GM12873 (cell line): ENCODE data around the gene AEBP1.

Source experiments
- TF ChIP-seq, protein P1 (sequence below): IDR thresholded peaks from 2 replicates; pipeline ENCODE4 v1.5.1; 2012; ENCODE audit warnings: low read depth, mild to moderate bottlenecking, moderate library complexity, low read length, control low read depth; ENCODE audit not compliant: insufficient read depth; ENCODE audit errors: missing control alignments

Gene AEBP1

DNA sequence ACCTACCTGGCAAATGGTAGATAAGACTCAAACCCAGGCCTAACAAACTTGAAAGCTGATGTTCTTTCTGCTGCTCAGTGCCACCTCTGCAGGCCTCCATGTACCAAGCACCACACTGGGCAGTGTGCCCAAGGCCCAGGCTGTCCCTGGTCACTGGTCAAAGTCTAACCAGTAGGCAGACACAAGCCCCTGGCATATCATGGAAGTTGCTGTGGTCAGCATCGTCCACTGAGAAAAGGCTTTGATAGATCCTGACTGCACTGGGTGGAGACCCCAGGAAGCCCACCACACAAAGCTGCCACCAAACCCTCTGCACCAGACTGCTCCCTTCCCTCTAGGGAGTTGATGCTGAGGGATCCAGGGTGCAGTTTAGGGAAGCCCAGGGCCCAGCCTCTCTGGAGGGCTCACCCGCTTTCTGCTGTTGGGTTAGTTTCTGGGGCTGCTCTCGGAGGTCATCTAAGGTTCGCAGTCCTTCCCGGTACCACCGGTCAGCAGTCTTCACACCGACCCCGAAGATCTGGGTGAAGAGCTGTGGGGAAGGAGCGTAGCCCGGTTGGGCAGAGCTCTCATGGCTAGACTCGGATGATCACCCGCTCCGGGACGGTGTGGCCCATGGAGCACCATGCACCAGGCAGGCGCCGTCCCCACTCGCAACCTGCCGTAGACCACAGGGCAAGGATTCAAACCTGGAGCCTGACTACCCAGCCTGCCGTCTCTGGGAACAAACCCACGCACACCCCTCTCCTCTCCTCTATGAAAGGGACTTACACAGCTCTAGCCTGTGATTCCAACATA, 27.8 kb upstream of the AEBP1 start:
- TF ChIP-seq, protein P1, sequence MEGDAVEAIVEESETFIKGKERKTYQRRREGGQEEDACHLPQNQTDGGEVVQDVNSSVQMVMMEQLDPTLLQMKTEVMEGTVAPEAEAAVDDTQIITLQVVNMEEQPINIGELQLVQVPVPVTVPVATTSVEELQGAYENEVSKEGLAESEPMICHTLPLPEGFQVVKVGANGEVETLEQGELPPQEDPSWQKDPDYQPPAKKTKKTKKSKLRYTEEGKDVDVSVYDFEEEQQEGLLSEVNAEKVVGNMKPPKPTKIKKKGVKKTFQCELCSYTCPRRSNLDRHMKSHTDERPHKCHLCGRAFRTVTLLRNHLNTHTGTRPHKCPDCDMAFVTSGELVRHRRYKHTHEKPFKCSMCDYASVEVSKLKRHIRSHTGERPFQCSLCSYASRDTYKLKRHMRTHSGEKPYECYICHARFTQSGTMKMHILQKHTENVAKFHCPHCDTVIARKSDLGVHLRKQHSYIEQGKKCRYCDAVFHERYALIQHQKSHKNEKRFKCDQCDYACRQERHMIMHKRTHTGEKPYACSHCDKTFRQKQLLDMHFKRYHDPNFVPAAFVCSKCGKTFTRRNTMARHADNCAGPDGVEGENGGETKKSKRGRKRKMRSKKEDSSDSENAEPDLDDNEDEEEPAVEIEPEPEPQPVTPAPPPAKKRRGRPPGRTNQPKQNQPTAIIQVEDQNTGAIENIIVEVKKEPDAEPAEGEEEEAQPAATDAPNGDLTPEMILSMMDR, result no peak

DNA sequence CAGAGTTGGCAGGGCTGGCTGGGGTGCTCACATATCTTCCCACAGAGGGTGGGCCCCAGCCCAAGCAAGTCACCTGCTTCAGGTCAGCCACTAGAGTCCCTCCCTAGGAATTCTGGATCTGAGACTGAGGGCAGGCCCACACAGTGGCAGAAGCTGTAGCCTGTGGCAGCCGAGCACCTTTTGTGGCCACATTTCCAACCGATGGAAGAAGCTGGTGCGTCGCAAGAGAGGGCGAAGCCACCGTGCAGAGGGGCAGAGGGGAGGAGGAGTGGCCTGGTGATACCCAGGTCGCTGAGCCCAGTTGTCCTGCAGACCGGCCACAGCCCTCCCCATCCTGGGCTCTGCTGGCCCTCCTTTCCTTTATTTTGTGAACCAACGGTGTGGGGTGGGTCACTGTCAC, 27.1 kb upstream of the AEBP1 start:
- TF ChIP-seq, protein P1, result no peak

DNA sequence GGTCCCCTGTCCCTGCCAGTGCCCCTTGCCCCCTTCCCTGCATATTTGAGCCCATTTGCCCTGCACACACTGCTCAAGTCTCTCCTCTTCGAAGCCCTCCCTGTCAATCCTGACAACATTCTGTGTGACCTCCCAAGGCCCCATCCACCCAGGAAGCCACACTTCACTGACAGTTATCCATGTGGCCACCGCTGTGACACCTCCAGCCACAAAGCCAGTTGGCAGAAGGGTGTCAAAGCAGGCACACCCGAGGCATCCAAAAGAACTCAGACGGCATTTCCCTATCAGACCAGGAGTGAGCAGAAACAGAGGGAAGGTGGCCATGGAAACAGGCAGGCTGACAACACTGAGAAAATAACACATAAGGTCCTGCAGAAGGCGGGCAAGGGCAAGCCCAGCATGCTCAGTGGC, 26.5 kb upstream of the AEBP1 start:
- TF ChIP-seq, protein P1, result no peak

DNA sequence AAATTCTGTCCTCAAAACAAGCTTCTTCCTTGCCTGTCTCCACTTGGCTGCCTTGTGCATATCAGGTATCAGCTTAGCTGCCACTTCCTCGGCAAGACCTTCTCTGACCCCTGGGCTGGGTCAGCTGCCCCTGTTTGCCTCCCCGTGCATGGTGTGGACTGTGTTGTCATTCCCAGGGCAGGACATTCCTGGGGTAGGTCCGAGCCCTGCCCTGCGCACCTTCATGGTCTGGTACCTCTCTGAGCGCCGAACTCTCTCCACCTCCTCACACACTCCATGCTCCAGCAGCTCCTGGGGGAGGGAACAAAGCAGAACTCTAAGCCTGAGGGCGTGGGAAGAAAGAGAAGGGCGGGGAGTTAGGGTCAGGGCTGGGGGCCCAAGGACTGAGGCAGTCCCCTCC, 25.6 kb upstream of the AEBP1 start:
- TF ChIP-seq, protein P1, result no peak

DNA sequence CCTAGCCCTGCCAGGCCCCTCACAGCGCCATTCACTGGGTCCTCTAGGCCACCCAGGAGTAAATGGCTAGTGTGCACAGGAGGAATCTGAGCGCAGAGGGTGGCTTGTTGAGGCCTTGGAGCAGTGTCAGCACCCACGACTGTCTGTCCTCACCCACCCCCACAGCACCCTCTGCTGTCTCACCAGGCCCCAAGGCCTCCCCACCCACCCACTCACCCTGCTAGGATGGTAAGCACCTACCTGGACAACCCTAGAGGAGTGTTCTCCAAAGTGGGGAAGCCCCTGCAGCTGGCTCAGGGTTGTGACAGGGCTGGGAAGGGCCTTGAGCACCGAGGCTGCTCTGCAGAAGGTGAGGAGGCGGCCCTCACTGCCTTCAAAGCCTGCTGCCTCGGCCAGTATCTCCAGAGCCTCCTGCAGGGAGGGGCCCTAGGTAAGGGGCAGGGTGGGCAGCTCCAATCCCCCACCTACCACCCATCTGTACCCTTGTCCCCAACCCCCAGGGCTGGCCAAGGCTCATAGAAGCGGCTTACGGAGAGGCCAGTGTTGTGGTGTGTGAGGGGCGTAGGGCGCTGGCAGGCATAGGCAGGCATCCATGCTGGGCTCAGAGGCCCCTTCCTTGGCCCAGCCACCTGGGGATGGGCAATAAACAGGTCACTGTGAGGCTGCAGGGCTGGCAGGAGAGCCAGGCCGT, 24.7 kb upstream of the AEBP1 start:
- TF ChIP-seq, protein P1, result no peak

DNA sequence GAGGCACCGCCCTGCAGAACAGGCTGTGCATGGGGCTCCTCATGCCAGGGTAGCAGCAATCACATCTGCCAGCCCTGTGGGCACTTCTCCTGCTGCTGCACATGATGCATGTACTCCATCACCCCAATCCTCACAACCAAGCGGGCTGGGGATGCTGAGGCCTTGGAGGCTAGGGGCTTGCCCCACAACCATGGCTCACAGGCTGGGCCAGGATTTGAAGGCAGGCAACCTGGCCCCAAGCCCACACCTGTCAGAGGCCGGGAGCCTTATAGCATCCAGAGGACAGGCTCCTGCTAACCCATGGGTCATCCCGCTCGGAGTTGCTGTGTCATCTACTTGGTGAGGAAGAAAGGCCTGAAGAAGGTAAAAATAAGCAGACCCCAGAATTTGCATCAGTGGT, 24.0 kb upstream of the AEBP1 start:
- TF ChIP-seq, protein P1, result no peak

DNA sequence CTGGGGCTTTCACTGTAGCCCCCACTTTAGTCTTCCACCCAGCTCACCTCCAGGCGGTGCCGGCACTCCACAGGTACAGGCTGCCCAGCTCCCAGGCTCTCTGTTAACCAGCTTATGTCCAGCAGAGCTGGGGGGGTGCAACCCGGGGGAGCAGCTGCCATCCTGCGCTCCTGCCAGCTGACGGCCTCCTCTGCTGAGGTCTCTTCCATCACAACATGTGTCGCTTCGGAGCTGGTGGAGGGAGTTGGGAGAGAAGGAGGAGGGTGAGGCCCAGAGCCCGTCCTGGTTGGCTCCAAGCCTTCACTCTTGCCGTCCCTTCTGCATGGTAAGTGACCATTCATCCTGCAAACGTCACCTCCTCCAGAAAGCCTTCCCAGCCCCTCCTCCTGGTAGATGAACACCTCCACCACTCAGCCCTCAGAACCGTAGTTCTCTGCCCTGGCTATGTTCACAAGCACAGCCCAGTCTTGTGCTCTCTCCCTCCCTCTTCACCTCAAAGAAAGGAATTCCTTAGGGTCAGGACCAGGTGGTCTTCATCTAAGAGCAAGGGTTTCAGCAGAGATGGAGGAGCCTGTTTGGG, 23.4 kb upstream of the AEBP1 start:
- TF ChIP-seq, protein P1, result peak; percentile 0
